Astrocyte of the hippocampus (primary cell): Measurements from ENCODE around the gene MAML1.
"Not testable (repeated sequence)": the region's sequence is repeated elsewhere in the genome, so short reads cannot be mapped to it uniquely, and the experiment has no call there.

Experiments used
- DNase-seq: peaks from one replicate; pipeline ENCODE4 v3.0.0; 2011; ENCODE audit warnings: low read depth, low spot score

The MAML1 gene, protein sequence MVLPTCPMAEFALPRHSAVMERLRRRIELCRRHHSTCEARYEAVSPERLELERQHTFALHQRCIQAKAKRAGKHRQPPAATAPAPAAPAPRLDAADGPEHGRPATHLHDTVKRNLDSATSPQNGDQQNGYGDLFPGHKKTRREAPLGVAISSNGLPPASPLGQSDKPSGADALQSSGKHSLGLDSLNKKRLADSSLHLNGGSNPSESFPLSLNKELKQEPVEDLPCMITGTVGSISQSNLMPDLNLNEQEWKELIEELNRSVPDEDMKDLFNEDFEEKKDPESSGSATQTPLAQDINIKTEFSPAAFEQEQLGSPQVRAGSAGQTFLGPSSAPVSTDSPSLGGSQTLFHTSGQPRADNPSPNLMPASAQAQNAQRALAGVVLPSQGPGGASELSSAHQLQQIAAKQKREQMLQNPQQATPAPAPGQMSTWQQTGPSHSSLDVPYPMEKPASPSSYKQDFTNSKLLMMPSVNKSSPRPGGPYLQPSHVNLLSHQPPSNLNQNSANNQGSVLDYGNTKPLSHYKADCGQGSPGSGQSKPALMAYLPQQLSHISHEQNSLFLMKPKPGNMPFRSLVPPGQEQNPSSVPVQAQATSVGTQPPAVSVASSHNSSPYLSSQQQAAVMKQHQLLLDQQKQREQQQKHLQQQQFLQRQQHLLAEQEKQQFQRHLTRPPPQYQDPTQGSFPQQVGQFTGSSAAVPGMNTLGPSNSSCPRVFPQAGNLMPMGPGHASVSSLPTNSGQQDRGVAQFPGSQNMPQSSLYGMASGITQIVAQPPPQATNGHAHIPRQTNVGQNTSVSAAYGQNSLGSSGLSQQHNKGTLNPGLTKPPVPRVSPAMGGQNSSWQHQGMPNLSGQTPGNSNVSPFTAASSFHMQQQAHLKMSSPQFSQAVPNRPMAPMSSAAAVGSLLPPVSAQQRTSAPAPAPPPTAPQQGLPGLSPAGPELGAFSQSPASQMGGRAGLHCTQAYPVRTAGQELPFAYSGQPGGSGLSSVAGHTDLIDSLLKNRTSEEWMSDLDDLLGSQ

DNA sequence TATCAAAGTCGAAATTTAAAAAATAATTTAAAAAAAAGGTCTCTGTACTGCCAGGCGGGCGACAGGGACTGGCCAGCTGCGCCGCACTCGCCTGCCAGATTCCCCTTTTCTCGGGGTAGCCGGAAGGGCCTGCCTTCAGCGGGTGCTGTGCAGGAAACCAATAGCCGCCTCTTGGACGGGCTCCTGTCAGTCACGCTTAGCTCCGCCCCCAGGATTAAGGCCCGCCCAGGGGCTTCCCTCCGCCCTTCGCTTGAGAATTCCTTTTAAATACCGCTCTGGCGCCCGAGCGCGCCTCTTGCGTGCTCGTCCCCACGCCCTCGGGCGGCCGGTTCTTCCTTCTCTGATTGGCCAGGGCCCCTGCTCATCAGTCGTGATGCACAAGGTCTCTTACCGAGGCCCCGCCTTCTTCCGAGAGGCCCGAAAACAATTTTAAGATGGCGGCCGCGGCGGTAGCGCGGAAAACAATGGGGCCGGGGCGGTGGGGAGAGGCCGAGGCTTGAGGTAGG, at the start of gene MAML1:
MAML1 (plus strand) TSS at position 411 of the 506 bp plus-strand sequence. CDS start 291 bp downstream, outside the sequence.
- DNase-seq: peak; percentile 100

DNA sequence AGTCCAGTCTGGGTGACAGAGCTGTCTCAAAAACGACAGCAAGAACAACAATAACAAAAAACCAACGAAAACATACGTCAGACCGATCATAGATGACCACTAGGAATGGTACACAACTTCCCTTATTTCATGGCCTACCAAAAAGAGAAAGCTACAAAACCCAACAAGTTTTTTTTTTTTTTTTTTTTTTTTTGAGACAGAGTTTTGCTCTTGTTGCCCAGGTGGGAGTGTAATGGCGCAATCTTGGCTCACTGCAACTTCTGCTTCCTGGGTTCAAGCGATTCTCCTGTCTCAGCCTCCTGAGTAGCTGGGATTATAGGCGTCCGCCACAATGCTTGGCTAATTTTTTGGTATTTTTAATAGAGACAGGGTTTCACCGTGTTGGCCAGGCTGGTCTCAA, 43.4 kb upstream of the MAML1 start:
- not testable (repeated sequence) for DNase-seq

DNA sequence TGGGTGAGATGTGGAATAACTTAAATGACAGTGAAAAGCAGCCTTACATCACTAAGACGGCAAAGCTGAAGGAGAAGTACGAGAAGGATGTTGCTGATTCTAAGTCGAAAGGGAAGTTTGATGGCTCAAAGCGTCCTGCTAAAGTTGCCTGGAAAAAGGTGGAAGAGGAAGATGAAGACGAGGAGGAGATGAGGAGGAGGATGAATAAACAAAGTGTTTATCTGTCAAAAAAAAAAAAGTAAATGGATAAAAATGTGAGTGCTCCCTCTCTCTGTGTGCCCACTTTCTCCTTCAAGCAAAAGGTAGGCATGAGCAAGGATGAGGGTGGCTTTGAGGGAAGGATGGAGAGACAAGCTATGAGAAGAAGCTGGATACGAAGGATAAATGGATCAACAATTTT, 38.1 kb upstream of the MAML1 start:
- no peak for DNase-seq

DNA sequence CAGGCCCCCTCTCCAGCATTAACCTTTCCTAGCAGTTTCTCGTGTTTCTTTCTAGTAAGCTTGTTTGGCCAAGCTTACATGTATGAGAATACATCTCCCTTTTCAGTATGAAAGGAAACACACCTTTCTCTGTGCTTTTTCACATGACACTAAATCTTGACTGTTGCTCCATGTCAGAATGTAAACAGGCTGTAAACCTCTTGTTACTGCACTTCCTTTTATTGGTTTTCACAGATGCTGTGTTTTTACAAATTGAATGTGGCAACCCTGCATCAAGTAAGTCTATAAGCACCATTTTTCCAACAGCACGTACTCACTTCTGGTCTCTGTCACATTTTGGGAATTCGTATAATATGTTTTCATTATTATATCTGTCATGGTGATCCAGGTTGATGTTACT, 36.0 kb upstream of the MAML1 start:
- DNase-seq: no peak

DNA sequence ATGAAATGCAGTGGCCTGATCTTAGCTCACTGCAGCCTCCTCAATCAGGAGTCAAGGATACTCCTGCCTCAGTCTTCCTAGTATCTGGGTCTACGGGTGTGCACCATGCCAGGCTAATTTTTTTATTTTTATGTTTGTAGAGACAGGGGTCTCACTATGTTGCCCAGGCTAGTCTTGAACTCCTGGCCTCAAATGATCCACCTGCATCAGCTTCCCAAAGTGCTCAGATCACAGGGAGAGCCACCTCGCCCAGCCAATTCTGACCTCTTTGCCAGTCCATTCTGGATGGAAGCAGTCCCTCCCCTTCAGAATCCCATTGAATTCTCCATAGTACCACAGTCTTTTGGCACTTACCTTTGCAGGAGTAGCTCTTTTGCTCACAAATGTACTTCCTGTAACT, 35.5 kb upstream of the MAML1 start:
- no peak for DNase-seq

DNA sequence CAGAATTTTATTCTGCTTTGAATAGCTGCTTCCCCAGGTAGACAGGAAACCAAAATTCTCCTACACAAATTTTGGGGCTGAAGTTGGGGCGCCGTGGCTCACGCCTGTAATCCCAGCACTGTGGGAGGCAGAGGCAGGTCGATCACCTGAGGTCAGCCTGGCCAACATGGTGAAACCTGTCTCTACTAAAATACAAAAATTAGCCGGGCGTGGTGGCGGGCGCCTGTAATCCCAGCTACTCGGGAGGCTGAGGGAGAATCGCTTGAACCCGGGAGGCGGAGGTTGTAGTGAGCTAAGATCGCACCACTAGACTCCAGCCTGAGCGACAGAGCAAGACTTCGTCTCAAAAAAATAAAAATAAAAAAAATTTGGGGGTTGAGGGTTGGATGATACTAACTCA, 35.1 kb upstream of the MAML1 start:
- DNase-seq: not testable (repeated sequence)

DNA sequence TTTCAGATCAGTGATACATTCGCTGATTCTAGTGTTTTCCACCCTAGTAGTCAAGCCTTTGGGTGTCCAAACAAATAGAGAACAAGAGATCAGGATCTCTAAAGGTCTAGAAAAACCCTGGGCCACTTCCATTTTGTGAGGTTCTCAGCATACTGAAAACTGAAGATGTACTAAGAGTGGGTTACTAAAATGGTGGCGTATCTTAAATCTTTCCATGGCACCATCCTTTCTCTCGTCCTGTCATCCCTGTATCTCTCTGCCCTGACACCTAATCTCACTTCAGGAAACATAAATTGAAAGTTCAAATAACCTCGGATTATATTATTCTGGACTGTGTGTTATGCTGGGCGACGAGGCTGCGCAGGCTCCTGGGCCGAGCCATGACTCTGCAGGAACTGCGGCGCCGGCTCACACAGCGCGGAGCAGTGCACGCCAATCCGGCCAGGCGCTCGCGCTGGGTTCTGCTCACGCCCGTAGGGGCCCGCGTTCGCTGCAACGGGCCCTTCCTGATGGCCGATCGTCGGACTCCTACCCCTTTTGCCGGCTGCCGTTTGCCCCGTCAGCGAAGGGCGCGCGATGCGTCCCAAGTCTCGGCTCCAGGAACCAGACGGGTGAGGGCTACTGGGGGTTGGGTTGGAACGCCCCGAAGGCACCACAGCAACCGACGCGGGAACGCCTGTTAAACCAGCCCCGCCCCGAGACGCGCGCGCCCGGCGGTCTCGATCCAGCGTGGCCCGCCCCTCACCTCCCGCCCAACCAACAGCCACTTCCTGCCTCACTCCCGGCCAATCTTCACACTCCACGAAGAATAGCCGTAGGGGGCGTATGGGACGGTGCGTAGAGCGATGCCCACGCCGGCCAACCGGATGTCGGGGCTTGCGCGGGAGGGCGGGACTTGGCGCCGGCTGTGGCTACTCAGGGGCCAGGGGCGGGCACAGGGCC, 34.4 kb upstream of the MAML1 start:
- DNase-seq: peak; percentile 100

DNA sequence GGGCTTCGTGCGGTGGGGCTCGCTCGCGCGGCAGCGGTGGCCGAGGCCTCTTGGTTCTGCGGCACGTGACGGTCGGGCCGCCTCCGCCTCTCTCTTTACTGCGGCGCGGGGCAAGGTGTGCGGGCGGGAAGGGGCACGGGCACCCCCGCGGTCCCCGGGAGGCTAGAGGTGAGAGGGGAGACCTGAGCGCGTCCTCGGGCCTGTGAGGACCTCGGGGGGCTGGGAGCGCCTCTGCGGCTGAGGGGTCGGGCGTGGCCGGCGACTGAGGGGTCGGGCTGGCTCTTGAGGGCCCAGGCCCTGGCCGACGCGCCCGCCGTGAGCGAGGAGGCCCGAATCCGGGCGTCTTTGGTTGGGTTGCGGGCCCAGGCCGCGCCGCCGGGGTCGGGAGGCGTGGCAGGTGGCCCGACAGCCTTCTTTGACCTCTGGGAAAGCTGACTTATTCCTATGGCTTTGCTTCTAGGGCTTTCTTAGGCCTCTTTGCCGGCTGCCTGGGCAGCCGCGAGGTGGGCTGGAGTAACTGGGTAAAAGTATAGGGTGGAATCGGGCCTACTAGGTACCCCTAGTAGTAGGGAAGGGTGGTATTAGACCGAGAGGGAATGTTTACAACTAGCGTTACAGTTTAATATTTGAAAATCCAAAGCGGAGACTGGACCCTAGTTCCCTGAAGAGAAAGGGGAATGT, 33.5 kb upstream of the MAML1 start, which contains the start of gene CANX:
CANX (plus strand) TSS at position 33 of the 681 bp plus-strand sequence. CDS start 6,715 bp downstream, outside the sequence.
- DNase-seq: no peak

DNA sequence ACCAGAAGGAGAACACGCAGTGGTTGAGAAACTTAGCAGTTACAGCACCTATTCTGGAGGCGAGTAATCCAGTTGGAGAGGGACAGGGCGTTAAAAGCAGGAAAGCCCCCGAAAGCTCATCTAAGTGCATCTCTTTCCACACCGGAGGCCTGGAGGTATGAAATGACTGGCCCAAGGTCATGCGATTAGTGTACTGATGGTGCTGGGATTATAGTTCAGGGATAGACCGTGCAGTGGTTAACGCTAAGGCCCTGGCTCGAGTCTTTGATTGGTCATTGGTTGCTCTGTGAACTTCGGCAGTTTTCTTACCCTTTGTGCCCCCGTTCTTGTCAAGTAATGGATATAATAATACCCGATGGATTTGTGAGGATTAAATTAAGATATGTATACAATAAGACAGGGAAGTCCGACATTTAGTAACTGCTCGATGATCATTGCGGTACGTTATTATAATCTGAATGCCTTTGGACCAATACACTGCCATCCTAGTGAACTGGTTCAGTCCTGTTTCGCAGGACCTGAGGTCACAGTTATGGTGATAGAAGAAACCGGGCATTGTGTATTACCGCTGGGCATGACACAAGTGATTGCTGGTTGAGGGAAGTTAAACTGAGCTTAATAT, 32.9 kb upstream of the MAML1 start:
- DNase-seq: peak; percentile 51

DNA sequence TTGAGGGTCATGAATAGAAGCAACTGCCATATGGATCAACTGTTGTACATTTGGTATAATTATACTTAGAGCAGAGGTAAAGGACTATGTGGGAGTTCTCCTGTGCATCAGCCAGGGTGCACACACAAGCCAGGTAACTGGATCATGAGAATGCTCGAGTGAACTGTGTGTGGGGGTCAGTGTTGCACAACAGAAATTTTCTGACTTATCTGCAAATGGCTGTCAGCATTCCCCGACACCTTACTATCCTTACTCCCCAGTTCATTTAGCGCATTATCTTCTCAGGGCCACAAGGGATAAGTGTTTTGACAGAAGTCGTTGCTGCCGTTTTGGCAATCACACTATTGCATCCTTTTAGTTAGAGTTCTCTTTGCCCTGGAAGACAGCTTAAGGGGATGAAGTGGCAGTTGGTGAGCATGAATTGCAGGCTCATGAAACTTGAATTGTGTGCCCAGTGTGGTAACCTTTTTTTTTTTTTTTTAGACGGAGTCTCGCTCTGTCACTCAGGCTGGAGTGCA, 32.2 kb upstream of the MAML1 start:
- peak; percentile 13 for DNase-seq

DNA sequence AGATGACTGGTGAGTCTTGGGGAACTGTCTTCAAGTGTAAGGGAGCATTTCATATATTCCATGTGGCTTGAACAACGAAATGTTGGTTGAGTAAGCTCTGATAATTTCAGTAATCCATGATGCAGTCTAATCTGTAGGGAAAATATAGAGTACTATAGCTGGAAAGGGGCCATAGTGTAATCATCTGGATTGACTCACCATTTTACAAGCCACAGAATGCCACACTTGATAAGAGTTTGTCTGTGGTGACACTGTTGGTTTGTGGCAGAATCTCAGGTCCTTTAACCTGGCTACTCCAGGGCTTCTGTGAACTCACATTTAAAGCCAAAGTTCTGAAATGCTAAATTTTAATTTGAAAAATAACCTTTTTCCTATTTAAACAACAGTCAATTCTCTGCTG, 16.3 kb upstream of the MAML1 start:
- no peak for DNase-seq

DNA sequence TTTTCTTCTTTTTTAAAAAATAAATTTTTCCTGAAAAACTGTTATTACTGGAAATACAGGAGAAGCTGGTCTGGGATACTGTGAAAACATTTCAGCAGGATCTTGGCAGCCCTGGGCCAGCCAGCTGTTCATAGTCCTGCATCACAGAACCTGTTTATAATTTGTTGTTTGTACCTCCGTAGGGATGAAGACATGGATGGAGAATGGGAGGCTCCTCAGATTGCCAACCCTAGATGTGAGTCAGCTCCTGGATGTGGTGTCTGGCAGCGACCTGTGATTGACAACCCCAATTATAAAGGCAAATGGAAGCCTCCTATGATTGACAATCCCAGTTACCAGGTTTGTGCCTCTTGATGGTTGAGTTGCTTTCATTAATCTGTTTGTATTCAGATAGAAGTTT, 12.4 kb upstream of the MAML1 start:
- peak; percentile 36 for DNase-seq

DNA sequence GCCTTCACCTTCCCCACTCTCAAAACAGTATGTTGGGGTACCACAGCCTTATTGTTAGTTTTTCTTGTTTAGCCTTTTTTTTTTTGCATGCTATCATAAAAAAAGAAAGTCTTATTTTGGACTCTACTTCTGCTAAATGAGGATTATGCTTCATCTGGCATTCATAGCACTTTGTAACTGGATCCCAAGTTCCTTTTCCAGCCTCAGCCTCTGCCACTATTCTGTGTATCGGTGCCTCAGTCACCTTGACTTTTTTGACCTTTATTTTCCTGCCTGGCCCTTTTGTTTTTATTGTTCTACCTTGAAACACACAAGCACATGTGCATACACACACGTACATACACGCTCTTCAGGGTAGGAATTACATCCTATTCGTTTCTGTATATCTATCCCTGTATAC, 8.5 kb upstream of the MAML1 start:
- DNase-seq: no peak

DNA sequence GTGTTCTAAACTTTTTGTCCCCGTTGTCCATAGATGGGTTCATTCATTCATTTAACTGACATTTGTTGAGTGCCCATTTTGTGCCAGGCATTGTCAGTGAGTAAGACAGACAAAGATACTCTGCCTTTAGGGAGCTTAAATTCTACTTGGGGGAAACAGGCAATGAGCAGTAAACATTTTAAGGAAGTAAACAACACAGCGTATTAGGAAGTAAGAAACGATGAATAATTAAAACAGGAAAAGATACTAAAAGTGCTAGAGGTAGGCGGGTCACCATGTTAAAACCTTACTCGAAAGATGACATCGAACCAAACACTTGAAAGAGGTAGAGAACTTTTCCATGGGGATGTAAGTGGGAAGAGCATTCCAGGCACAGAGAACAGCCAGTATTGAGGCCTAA, 5.5 kb upstream of the MAML1 start:
- no peak for DNase-seq

DNA sequence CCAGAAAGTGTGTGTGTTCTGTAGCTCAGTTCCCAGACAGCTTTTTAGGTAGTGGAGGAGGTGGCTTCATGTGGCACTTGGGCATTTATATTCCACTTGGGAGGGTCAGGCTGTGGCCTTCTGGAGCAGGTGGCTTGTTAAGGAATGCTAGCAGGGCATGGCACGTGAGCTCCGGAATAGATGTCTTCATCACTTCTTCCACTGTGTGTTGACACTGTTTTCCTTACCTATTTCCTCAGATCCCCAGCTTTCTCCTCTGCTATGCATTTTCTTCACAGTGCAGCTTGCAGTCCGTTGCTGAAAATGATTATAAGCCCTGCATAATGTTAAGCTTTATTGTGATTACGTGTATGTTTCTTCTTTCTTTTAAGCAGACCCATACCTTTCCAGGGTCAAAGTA, 3.3 kb upstream of the MAML1 start:
- DNase-seq: no peak

DNA sequence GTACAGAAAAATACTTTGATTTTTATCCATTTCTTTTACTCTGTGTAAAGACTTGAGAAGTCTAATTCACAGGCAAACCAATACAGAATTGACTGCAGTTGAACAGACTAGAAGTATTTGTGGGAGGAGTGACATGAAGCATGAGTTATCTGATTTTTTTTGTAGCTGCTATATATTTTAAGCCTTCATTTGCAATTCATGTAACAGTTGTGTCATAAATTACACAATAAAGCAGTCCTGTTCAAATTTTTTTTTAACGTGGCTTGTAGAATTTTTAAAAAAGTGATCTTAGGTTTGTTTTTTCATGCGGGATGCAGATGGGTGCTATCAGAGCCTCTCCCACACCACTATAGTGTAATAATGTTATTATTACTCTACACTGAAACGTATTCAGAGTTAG, 2.9 kb upstream of the MAML1 start:
- no peak for DNase-seq

DNA sequence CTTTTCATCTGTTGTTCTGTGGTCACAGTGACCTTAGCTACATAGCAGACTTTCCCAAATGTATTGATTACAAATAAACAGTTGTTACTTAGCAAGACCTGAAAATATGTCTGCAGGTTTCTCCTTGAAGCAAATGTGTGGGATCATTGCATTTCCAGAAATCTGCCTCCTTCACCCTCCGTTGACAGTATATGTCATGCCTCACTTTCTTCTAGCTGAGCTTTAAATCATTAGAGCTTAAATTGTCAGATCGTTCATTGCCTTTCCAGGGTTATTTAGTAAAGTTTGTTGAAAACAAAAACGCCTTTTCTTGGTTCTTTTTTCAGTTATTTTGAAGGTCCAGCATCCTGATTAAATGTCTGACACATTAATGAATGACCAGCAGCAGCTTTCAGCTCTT, 2.3 kb upstream of the MAML1 start:
- no peak for DNase-seq

DNA sequence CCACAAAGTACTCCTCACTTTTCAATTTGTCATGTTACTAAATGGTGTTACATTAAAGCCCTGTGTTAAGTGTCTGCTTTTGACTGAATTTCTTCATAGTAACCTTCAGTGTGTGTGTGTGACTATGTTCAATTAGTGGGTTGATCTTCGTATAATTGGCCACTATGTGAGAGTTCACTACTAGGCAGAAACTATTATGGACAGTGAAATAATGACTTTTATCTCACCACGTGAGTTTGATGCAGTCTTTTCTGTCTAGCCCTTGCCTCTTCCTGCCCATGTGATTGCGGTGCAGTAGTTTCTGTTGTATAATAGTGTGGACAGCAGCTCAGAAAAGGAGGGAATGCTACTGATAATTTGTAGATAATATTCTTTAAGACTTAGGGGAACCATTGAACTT, 1.8 kb upstream of the MAML1 start:
- DNase-seq: no peak

DNA sequence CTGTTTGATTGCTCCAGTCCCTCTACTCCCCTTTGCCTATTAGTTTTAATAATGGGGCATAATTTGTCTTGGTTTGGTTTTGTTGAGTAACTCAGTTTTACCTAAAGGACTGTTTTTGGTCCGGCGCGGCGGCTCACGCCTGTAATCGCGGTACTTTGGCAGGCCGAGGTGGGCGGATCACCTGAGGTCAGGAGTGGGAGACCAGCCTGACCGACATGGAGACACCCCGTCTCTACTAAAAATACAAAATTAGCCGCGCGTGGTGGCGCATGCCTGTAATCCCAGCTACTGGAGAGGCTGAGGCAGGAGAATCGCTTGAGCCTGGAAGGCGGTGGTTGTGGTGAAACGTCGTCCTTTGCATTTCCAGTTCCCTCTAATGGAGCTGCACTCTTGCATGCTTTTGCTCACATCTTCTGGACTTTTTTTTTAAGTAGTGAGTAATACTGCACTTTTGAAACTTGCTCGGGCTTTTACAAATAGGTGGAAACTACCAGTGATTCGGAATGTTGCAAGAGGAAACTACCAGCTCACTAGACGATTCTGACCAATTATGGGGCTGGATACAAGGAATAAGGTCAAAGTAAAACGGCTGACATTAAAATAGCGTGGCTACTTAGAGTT, 721 bp upstream of the MAML1 start:
- no peak for DNase-seq
